ENCODE measurements around the gene DHRS3. TPM values are rescaled to one million over a fixed set of nuclear protein-coding genes. Genes with fewer than 3 reads are reported as not detected.

DHRS3 gene
- total RNA-seq, 1 experiment from 2014 or later = 87.0 TPM

DNA sequence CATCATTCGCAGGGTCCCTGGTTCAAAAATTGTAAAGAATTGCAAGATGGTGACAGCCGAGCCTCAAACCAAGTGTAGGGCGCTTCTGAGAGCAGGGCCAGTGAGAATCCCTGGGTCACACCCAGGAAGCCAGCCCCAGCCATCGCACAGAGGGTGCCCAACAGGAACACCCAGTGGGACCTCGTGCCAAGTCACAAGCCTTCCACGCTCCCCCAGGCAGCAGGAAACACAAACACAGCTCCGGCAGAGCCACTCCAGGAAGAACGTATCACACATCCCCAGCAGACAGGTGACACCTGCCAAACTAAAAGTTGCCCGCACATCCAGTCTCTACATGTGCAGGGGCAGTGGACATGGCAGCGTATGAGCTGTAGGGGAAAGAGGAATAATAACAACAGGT, 20.2 kb downstream of the DHRS3 start:
- peak overlapping the region; percentile 29; the same call in 1 of the 2 replicates for H3K27ac ChIP-seq (ENCODE audit: low read depth, low read length)
- no peak for DNase-seq (ENCODE audit: low read depth, low spot score)

GRCh38 chr1:12596007-12596821, 21.8 kb downstream of the DHRS3 start:
- H4K20me1 ChIP-seq (ENCODE audit: insufficient read depth) = no peaks in the 10 kb centered on the region
- H3K79me2 ChIP-seq (ENCODE audit: insufficient read depth, low read length) = peaks cover 65% of the 10 kb centered on the region
- RAD21 ChIA-PET (ENCODE audit: low non-redundant PET in 1 of 2, low total read pairs in 2 of 2, uncharacterized antibody in 2 of 2, unreplicated experiment in 2 of 2) = interaction anchor here (0.7 to 1.5 kb wide), 4 partner anchors 20 to 116 kb away, joined by 3 to 4 read pairs (median 3); no protein-coding TSS in a partner anchor
- POLR2A ChIA-PET = interaction anchor here (0.6 kb wide), 1 partner anchor 21 kb away, joined by 3 read pairs; no protein-coding TSS in a partner anchor
- CTCF ChIA-PET = interaction anchor here (1.3 to 2.6 kb wide), 2 partner anchors 22 to 23 kb away, joined by 3 to 12 read pairs; no protein-coding TSS in a partner anchor
- DNase-seq (ENCODE audit: low read depth, low spot score) = no peak
- H3K4me3 ChIP-seq (replicated peaks in 1 of 2; ENCODE audit: low read depth in 1 of 2, low read length in 2 of 2) = peak overlapping the region; percentile 32 to 54
- intact Hi-C loops (cut with micrococcal nuclease) = loop anchor here (5.0 kb wide), 1 partner anchor 119 kb away; no protein-coding TSS in a partner anchor
- H3K27ac ChIP-seq (ENCODE audit: low read depth, low read length) = peak overlapping the region; percentile 76
- peak; percentile 81 for ATAC-seq
- H3K4me2 ChIP-seq (ENCODE audit: low read length) = peak overlapping the region; percentile 76
- TSS peak; percentile 41 for BruUV-seq (replicated peaks)
- TF ChIP-seq POLR2AphosphoS5 (IDR thresholded peaks at IDR 0.05; ENCODE audit: low read depth, low read length) = peak; percentile 54
- TF ChIP-seq FOSL1 (IDR thresholded peaks at IDR 0.05; ENCODE audit: low read depth) = no peak
- TF ChIP-seq, protein P1, sequence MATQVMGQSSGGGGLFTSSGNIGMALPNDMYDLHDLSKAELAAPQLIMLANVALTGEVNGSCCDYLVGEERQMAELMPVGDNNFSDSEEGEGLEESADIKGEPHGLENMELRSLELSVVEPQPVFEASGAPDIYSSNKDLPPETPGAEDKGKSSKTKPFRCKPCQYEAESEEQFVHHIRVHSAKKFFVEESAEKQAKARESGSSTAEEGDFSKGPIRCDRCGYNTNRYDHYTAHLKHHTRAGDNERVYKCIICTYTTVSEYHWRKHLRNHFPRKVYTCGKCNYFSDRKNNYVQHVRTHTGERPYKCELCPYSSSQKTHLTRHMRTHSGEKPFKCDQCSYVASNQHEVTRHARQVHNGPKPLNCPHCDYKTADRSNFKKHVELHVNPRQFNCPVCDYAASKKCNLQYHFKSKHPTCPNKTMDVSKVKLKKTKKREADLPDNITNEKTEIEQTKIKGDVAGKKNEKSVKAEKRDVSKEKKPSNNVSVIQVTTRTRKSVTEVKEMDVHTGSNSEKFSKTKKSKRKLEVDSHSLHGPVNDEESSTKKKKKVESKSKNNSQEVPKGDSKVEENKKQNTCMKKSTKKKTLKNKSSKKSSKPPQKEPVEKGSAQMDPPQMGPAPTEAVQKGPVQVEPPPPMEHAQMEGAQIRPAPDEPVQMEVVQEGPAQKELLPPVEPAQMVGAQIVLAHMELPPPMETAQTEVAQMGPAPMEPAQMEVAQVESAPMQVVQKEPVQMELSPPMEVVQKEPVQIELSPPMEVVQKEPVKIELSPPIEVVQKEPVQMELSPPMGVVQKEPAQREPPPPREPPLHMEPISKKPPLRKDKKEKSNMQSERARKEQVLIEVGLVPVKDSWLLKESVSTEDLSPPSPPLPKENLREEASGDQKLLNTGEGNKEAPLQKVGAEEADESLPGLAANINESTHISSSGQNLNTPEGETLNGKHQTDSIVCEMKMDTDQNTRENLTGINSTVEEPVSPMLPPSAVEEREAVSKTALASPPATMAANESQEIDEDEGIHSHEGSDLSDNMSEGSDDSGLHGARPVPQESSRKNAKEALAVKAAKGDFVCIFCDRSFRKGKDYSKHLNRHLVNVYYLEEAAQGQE (IDR thresholded peaks at IDR 0.05; ENCODE audit: low read depth) = no peak
- no peak for TF ChIP-seq ATF3 (IDR thresholded peaks at IDR 0.05)
- TF ChIP-seq ZBTB33 (IDR thresholded peaks at IDR 0.05; ENCODE audit: extremely low read depth, insufficient replicate concordance, low read length) = no peak
- TF ChIP-seq TCF7L2 (IDR thresholded peaks at IDR 0.05; ENCODE audit: borderline replicate concordance, extremely low read depth, insufficient read depth, insufficient read length) = no peak
- no peak for TF ChIP-seq SIN3A (IDR thresholded peaks at IDR 0.05; ENCODE audit: low read depth)
- no peak for TF ChIP-seq ZFX (IDR thresholded peaks at IDR 0.05)
- no peak for TF ChIP-seq EGR1 (IDR thresholded peaks at IDR 0.05; ENCODE audit: low read depth)
- H3K4me1 ChIP-seq (ENCODE audit: control insufficient read depth in 1 of 2, insufficient read depth in 2 of 2, low read length in 2 of 2) = peaks cover 46 to 81% of the 10 kb centered on the region in 2 experiments
- peak overlapping the region; percentile 67 for H3K9ac ChIP-seq (ENCODE audit: low read length)
- H3K36me3 ChIP-seq (ENCODE audit: control insufficient read depth in 1 of 2, insufficient read depth in 2 of 2, low read length in 2 of 2) = no peaks in the 10 kb centered on the region
- H3K9me3 ChIP-seq (ENCODE audit: control insufficient read depth in 1 of 2, insufficient read depth in 1 of 2, low read depth in 1 of 2, low read length in 2 of 2) = no peaks in the 10 kb centered on the region
- H3K27me3 ChIP-seq (ENCODE audit: insufficient read depth, low read length) = no peaks in the 10 kb centered on the region
- no peaks in the 10 kb centered on the region for H3K9me2 ChIP-seq (ENCODE audit: insufficient read depth)
- H2AFZ ChIP-seq (ENCODE audit: low read depth, low read length, poor library complexity, severe bottlenecking) = no peak overlapping the region

More for the DNA sequence above, 20.2 kb downstream of the DHRS3 start:
- Histone ChIP-seq H3K4me1 (ENCODE audit: control insufficient read depth in 1 of 2, insufficient read depth in 2 of 2, low read length in 2 of 2) (peaks cover 62 to 96% of the 10 kb centered on the region in 2 experiments), H2AFZ (ENCODE audit: low read depth, low read length, poor library complexity, severe bottlenecking) (no peak overlapping the region), H3K79me2 (ENCODE audit: insufficient read depth, low read length) (peaks cover 74% of the 10 kb centered on the region), H3K9ac (ENCODE audit: low read length) (0 out of 2 replicates have a peak overlapping the region, but pooled peaks have one; percentile 16), H3K9me3 (ENCODE audit: control insufficient read depth in 1 of 2, insufficient read depth in 1 of 2, low read depth in 1 of 2, low read length in 2 of 2) (no peaks in the 10 kb centered on the region), H3K27me3 (ENCODE audit: insufficient read depth, low read length) (no peaks in the 10 kb centered on the region), H3K4me3 (replicated peaks in 1 of 2; ENCODE audit: low read depth in 1 of 2, low read length in 2 of 2) (no peak overlapping the region), H4K20me1 (ENCODE audit: insufficient read depth) (no peaks in the 10 kb centered on the region), H3K4me2 (ENCODE audit: low read length) (peak overlapping the region; percentile 76), H3K9me2 (ENCODE audit: insufficient read depth) (no peaks in the 10 kb centered on the region), H3K36me3 (ENCODE audit: control insufficient read depth in 1 of 2, insufficient read depth in 2 of 2, low read length in 2 of 2) (no peaks in the 10 kb centered on the region)
- RAD21 ChIA-PET (ENCODE audit: low non-redundant PET in 1 of 2, low total read pairs in 2 of 2, uncharacterized antibody in 2 of 2, unreplicated experiment in 2 of 2) = no interaction called here
- TF ChIP-seq JUND (IDR thresholded peaks at IDR 0.05) (no peak), ELF1 (IDR thresholded peaks at IDR 0.05; ENCODE audit: borderline replicate concordance, low read depth) (no peak), SRF (IDR thresholded peaks at IDR 0.05; ENCODE audit: low read depth) (no peak), EZH2 (IDR thresholded peaks at IDR 0.05) (no peak)
- no TSS peak for BruUV-seq (replicated peaks)
- intact Hi-C loops (cut with micrococcal nuclease) = loop anchor here (5.0 kb wide), 1 partner anchor 120 kb away; no protein-coding TSS in a partner anchor
- CTCF ChIA-PET = interaction anchor here (1.5 to 2.6 kb wide), 2 partner anchors 12 to 22 kb away, joined by 3 to 12 read pairs; no protein-coding TSS in a partner anchor
- no peak for ATAC-seq
- POLR2A ChIA-PET = interaction anchor here (1.7 kb wide), 1 partner anchor 18 kb away, joined by 7 read pairs; no protein-coding TSS in a partner anchor

All from HCT116 (cell line).